PC-9 (cell line): ENCODE measurements around the gene CRYBG1. TPM values are rescaled to one million over a fixed set of nuclear protein-coding genes. Genes with fewer than 3 reads are reported as not detected.

Experiments used
- BruUV-seq: library from RNA; stranded (reverse); fragments of 400-500 nt; replicated peaks from 2 replicates; lab custom pipeline; 2021; lab: Mats Ljungman, UMichigan
- CTCF ChIA-PET: fragments of 300-600 bp; sonication (Branson Sonifier 250); formaldehyde crosslinking; loops from one replicate; lab custom pipeline; 2022; ENCODE audit warnings: antibody characterized with exemption; lab: Charles Lee
- POLR2A ChIA-PET: fragments of 300-600 bp; sonication (Branson Sonifier 250); formaldehyde crosslinking; loops from one replicate; lab custom pipeline; 2022; ENCODE audit warnings: antibody characterized with exemption; ENCODE audit not compliant: unreplicated experiment; lab: Charles Lee
- DNase-seq, 2 experiments: peaks; one replicate each; pipeline versions ENCODE4 v3.0.0 to v3.0.0-alpha.2; 2015 to 2022; ENCODE audit warnings: mixed read lengths in 1 of 2
- H2AFZ ChIP-seq: fragments of 200-600 bp; sonication (generic); 2 replicates; pipeline ENCODE4 v1.8.1; 2017; ENCODE audit warnings: antibody characterized with exemption
- H3F3A ChIP-seq: fragments of 200-600 bp; sonication (generic); 2 replicates; pipeline ENCODE4 v1.8.1; 2017; ENCODE audit warnings: antibody characterized with exemption, mild to moderate bottlenecking, low read depth; ENCODE audit not compliant: insufficient read depth
- H3K27ac ChIP-seq: fragments of 200-600 bp; sonication (generic); 2 replicates; pipeline ENCODE4 v1.6.1; 2016; ENCODE audit warnings: mixed run types
- H3K27me3 ChIP-seq: fragments of 200-600 bp; sonication (generic); 2 replicates; pipeline ENCODE4 v1.6.1; 2016; ENCODE audit warnings: low read depth, mixed run types; ENCODE audit not compliant: insufficient read depth
- H3K36me3 ChIP-seq: fragments of 200-600 bp; sonication (generic); 2 replicates; pipeline ENCODE4 v1.6.1; 2016; ENCODE audit warnings: low read depth, mixed run types
- H3K4me1 ChIP-seq: fragments of 200-600 bp; sonication (generic); replicated peaks from 2 replicates; pipeline ENCODE4 v1.6.1; 2016; ENCODE audit warnings: mixed run types; ENCODE audit not compliant: insufficient read depth
- H3K4me2 ChIP-seq: fragments of 200-600 bp; sonication (generic); 2 replicates; pipeline ENCODE4 v1.6.1; 2017; ENCODE audit warnings: mixed run types
- H3K4me3 ChIP-seq: fragments of 200-600 bp; sonication (generic); 2 replicates; pipeline ENCODE4 v1.6.1; 2016; ENCODE audit warnings: mixed run types
- H3K79me2 ChIP-seq: fragments of 200-600 bp; sonication (generic); 2 replicates; pipeline ENCODE4 v1.6.1; 2017; ENCODE audit warnings: low read depth, mixed run types
- H3K9me2 ChIP-seq: fragments of 200-600 bp; sonication (generic); 2 replicates; pipeline ENCODE4 v1.8.1; 2017; ENCODE audit warnings: mild to moderate bottlenecking; ENCODE audit not compliant: insufficient read depth
- H3K9me3 ChIP-seq: fragments of 200-600 bp; sonication (generic); 2 replicates; pipeline ENCODE4 v1.8.1; 2016; ENCODE audit warnings: low read depth; ENCODE audit not compliant: insufficient read depth
- H4K20me1 ChIP-seq: fragments of 200-600 bp; sonication (generic); 2 replicates; pipeline ENCODE4 v1.8.1; 2017; ENCODE audit not compliant: insufficient read depth
- EZH2 ChIP-seq: fragments of 200-600 bp; sonication (generic); IDR thresholded peaks from 2 replicates; pipeline ENCODE4 v1.8.0; 2017; ENCODE audit warnings: antibody characterized with exemption, low read depth
- intact Hi-C: fragments of 100-400 bp; cut with micrococcal nuclease; formaldehyde crosslinking; loops from one replicate; pipeline ENCODE4 v1.10.0; 2022; ENCODE audit not compliant: unreplicated experiment
- total RNA-seq: library from RNA; stranded (reverse); gene quantifications from 2 replicates; pipeline ENCODE4 v1.2.3, GENCODE V29; 2021
- TF ChIP-seq, protein P1 (sequence below): fragments of 200-600 bp; sonication (generic); conservative IDR thresholded peaks from 2 replicates; pipeline ENCODE4 v1.6.1; 2017; ENCODE audit warnings: mixed run types, antibody characterized with exemption, mild to moderate bottlenecking, moderate library complexity

CRYBG1 gene
- total RNA-seq, 1 experiment from 2014 or later: 49.3 TPM

DNA sequence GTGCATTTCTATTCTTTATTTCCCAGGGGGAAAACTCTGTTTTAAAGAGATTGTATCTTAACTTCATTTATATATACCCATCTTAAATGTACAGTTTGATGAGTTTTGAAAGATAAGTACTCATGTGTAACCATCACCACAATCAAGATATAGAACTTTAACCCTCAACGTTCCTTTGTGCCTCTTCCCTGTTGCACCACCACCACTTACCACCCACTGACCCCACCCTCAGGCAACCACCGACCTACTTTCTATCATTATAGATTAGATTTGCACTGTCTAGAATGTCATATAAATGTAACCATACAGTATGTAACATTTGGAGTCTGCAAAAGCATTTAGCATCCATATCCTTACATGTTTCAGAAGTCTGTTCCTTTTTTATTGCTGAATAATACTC is 147.8 kb downstream of the CRYBG1 start:
- BruUV-seq: no TSS peak
- POLR2A ChIA-PET: interaction anchor here (0.6 to 0.7 kb wide), 2 partner anchors 387 to 498 kb away, joined by 3 to 11 read pairs; no protein-coding TSS in a partner anchor
- Histone ChIP-seq H3K4me3 (no peak overlapping the region), H3F3A (peaks cover 7% of the 10 kb centered on the region), H3K4me1 (peaks cover 25% of the 10 kb centered on the region), H3K9me3 (no peaks in the 10 kb centered on the region), H4K20me1 (no peaks in the 10 kb centered on the region), H2AFZ (no peak overlapping the region), H3K27me3 (no peaks in the 10 kb centered on the region), H3K4me2 (no peak overlapping the region), H3K36me3 (no peaks in the 10 kb centered on the region), H3K79me2 (no peaks in the 10 kb centered on the region; the same call in 1 of the 2 replicates), H3K27ac (no peak overlapping the region), H3K9me2 (no peaks in the 10 kb centered on the region)
- TF ChIP-seq, protein P1, sequence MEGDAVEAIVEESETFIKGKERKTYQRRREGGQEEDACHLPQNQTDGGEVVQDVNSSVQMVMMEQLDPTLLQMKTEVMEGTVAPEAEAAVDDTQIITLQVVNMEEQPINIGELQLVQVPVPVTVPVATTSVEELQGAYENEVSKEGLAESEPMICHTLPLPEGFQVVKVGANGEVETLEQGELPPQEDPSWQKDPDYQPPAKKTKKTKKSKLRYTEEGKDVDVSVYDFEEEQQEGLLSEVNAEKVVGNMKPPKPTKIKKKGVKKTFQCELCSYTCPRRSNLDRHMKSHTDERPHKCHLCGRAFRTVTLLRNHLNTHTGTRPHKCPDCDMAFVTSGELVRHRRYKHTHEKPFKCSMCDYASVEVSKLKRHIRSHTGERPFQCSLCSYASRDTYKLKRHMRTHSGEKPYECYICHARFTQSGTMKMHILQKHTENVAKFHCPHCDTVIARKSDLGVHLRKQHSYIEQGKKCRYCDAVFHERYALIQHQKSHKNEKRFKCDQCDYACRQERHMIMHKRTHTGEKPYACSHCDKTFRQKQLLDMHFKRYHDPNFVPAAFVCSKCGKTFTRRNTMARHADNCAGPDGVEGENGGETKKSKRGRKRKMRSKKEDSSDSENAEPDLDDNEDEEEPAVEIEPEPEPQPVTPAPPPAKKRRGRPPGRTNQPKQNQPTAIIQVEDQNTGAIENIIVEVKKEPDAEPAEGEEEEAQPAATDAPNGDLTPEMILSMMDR: no peak
- no peak for TF ChIP-seq EZH2
- intact Hi-C loops: no loop called here
- no peak for DNase-seq
- CTCF ChIA-PET: no interaction called here

DNA sequence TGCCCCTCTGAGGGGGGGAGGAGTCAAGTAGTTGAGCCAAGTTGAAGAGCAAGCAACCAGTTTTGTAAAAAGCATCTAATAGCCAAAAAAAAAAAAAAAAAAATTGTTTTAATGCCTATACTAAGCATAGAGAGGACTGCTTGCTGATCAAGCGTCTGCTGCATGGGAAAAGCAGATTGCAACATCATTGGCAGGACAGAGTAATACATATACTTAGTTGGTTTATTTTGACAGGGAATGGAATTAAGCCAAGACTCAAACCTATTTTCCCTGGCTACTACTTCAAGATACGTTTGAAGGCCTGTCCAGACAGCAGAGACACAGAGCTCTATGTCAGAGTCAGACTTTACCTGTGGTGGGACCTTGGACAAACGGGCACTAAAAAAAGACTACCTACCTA is 148.3 kb downstream of the CRYBG1 start:
- TF ChIP-seq, protein P1: no peak
- TF ChIP-seq EZH2: no peak
- Histone ChIP-seq H3K27ac (no peak overlapping the region), H3K4me1 (peaks cover 25% of the 10 kb centered on the region), H3K4me3 (no peak overlapping the region), H3K9me2 (no peaks in the 10 kb centered on the region), H3K27me3 (no peaks in the 10 kb centered on the region), H3K9me3 (no peaks in the 10 kb centered on the region), H3K4me2 (no peak overlapping the region), H3K79me2 (no peaks in the 10 kb centered on the region; the same call in 1 of the 2 replicates), H4K20me1 (no peaks in the 10 kb centered on the region), H3K36me3 (no peaks in the 10 kb centered on the region), H3F3A (peaks cover 10% of the 10 kb centered on the region), H2AFZ (no peak overlapping the region)
- no TSS peak for BruUV-seq
- CTCF ChIA-PET: no interaction called here
- POLR2A ChIA-PET: interaction anchor here (0.6 kb wide), 2 partner anchors 32 to 387 kb away, joined by 3 to 4 read pairs; no protein-coding TSS in a partner anchor
- intact Hi-C loops: no loop called here
- no peak for DNase-seq

DNA sequence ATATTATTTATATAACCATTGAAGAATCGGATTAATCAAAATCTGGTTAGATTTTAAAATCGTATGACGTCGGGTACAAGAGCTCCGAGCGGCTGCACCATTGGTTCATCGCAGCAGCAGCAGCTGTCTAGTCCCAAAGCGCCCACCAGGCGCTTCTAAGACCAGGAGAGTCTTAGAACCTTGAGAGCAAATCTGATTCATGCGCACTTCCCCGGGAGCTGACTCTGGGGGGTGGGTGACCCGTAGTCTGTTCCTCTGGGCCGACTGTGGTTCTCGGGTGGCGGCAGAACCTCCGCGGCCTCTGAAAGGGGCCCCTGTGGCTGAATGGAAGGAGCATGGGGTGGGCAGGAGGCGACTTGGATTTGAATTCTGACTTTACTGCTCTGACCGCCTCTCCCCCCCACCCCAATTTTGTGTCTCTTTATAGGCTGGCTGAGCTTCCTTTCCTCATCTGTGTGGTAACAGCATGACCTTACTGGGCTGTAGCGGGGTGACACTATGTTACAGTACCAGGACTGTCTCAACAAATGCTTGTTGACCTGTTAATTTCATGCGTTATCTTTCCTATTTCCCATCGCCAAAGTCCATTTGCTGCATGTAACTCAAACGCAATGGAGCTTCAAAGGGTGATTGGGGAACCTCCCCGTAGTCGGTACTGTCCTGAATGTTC is 149.0 kb downstream of the CRYBG1 start:
- BruUV-seq: no TSS peak
- Histone ChIP-seq H4K20me1 (no peaks in the 10 kb centered on the region), H3K36me3 (no peaks in the 10 kb centered on the region), H3K79me2 (no peaks in the 10 kb centered on the region), H3K9me3 (no peaks in the 10 kb centered on the region), H3F3A (peaks cover 18% of the 10 kb centered on the region), H3K27ac (no peak overlapping the region), H3K4me1 (peaks cover 32% of the 10 kb centered on the region), H3K27me3 (no peaks in the 10 kb centered on the region), H3K9me2 (no peaks in the 10 kb centered on the region), H3K4me3 (no peak overlapping the region), H3K4me2 (peak overlapping the region; percentile 90; the same call in 1 of the 2 replicates), H2AFZ (no peak overlapping the region)
- TF ChIP-seq EZH2: no peak
- TF ChIP-seq, protein P1: no peak
- ChIA-PET CTCF (no interaction called here), POLR2A (interaction anchor here (0.6 kb wide), 1 partner anchor 32 kb away, joined by 4 read pairs; no protein-coding TSS in a partner anchor)
- intact Hi-C loops: loop anchor here (5.0 kb wide), 1 partner anchor 62 kb away; no protein-coding TSS in a partner anchor
- no peak for DNase-seq
